Brain pericyte (primary cell): ENCODE measurements around the gene HIVEP3.

Source experiments
- DNase-seq: peaks from one replicate; pipeline ENCODE4 v3.0.0-alpha.2; 2012; ENCODE audit warnings: low read depth, low spot score

Gene HIVEP3

DNA sequence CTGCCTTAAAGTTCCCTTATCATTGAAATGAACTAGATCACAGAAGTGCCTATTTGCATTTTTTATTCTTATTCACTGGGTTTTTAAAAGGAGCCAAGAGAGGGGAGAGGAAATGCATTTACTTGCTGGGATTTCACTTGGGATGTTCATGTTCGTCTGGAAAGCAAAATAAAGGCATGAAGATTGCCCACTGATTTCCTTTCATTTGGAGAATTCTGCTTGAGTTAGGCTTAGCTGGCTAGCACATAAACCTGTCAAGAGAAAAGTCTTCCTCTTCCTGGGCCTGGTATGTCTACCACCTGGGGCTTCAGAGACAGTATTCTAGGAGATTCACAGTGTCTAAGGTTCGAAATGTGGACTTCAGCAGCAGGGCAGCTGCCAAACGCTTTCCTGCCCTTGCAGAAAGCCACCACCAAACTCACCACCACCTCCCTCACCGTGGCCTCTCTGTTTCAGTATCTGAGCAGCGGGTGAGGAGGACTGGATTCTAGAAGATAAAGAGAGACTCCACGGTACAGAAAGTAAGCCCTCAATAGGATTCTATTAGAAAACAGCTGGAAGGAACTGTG, 44.5 kb downstream of the HIVEP3 start:
- no peak for DNase-seq

DNA sequence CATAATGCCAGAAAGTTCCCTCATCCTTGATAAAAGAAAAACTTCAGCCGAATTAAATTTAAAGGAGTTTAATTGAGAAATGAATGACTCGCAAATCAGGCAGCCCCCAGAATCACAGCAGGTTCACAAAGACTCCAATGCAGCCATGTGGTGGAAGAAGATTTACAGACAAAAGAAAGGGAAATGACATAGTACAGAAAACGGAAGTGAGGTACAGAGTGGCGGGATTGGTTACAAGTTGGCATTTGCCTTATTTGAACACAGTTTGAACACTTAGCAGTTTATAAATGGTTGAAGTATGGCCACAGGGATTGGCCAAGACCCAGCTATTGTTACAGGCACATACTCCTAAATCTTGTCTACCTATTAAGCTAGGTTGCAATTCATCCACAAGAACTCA, 46.6 kb downstream of the HIVEP3 start:
- DNase-seq, result no peak

DNA sequence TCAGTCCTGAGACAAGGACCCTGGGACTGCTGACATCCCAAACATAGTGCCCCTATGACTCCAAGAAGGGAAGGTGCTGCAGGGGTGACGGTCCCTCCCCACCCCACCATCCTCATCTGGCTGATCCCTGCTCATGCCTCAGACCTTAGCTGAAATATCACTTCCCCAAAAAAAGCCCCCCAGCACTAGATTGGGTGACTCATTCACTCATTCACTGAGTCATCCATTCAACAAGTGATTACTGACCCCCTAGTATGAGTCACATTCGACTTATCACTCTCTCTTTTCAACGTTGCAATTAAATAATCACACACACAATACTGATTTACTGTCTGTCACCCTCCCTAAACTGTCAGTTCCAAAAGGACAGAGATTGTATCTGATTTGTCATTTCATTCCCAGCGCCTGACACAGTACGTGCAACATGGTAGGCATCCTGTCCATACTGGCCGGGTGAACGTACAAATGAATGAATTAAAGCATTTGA, 48.6 kb downstream of the HIVEP3 start:
- DNase-seq, result no peak

DNA sequence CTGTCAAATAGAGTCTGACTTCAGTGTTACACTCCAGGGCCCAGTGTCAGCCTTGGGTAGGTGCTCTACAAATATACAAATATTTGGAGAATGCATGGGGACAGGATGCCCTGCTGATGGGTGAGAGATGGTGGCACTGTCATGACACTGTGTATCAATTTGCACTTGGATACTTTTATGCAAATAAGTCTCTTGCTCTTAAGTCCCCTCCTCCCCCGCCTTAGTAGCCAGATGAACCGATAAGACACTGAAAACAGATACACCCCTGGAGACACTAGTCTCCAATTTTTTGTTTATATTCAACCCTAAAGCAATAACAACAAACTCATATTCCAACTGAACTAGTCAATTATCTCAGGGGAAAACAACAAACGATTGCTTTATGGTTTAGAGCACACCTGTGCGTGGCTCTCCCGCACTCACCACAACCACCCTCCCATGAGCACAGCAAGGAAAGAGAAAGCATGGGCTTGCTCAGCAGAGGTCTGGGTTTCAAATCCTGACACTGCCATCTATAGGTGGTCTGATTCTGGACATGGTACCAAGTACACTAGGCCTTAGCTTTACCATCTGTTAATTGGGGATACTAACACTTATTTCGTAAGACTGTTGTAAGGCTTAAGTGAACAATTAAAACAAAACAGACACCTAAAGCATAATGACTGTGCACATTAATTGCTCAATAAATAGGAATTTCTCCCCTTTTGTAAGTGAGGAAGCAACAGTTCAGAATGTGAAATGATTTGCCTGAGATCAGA, 50.3 kb downstream of the HIVEP3 start:
- no peak for DNase-seq

DNA sequence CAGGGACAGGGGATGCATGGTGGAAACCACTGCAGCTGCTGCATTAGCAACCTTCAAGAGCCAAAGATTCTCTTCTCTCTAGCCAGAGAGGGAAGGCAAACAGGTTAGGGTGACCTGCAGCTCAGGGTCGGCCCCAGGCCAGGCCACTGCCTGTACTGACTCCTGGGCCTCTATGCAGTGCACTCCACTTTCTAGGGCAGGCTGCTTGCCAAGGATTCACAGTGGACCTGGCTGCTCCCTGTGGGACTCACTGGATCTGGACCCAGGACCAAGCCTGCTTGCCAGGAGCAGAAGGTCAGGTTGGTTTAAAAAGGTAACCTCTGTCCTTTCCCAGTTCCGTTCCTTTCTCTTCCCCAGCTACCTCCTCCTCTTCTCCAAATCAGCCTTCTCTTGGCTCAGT, 52.4 kb downstream of the HIVEP3 start:
- no peak for DNase-seq

DNA sequence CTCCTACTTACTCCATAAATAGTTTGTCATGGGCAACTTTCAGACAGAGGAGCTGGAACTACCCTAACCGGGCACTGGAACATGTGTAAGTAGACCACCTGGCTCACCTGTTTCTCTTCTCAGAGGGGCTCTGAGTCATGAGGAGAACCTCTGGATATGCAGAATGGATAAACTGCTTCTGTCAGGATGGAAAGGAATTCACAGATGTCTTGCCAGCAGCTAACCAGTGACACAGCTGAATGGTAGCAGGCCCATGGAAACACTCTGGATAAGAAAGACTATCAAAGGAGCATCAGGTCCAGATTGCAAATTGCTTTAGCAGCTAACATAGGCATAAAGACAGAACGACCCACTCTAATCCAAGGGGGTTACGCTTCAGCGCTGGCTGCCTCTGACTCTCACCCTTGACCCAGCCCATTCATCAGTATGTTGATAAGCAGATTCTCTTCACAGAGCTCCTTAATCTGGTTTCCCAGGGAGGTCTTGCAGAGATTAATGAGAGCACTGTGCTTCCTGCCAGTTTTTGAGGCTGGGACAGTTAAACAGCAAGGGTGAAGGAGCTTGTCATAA, 54.2 kb downstream of the HIVEP3 start:
- no peak for DNase-seq

DNA sequence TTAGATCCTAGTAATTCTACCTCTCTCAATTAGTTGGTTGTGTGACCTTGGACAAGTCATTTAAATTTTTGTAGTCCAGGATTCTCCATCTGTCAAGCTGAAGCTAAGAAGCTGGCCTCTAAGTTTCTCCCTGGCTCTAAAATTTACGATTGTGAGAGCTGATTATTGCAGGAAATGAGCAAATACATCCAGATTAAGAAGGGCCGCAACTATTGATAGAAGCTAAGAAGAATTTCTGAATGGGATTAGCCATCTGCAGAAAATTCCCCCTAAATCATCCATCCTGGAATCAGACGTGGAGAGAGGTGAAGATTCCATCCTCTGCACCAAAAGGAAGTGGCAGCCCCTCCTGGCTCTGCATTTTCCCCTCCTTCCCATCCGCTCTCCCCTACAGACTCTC, 55.0 kb downstream of the HIVEP3 start:
- no peak for DNase-seq

DNA sequence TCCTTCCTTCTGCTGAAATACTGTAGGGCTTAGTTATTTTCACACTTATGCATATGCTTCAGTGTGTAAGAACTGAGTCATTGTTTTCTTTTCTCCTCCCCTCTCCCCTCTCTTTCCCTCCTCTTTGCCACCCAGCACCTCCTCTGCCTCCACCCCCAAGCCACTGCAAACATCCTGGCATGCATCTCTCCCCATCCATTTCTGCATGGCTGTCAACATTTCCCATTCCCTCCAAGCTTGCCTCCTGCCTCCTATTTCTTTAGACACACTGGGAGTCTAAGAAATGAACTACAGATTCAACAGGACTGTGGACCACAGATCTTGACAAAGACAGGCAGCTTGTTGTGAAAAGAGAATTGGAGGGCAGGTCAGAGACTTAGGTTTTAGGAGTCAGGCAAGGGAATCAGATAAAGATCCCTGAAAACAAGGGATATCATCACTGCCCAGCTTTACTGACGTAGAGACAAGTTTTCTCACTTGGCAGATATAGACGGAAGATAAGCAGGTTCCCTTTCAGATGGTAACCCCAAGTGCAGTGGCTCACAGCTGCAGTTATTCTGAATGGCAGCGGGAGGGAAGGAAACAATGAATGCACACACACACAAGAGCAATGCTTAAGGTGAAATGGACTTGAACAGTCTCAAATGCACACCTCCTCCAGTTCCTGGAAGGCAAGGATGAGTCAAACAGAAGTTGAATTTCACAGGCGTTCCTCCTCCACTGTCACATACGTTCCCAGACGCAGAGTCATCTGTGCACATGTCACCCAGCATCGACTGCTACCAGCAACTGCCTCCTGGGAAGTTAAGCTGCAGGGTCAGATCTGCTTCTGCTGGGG, 56.1 kb downstream of the HIVEP3 start:
- peak; percentile 18 for DNase-seq

DNA sequence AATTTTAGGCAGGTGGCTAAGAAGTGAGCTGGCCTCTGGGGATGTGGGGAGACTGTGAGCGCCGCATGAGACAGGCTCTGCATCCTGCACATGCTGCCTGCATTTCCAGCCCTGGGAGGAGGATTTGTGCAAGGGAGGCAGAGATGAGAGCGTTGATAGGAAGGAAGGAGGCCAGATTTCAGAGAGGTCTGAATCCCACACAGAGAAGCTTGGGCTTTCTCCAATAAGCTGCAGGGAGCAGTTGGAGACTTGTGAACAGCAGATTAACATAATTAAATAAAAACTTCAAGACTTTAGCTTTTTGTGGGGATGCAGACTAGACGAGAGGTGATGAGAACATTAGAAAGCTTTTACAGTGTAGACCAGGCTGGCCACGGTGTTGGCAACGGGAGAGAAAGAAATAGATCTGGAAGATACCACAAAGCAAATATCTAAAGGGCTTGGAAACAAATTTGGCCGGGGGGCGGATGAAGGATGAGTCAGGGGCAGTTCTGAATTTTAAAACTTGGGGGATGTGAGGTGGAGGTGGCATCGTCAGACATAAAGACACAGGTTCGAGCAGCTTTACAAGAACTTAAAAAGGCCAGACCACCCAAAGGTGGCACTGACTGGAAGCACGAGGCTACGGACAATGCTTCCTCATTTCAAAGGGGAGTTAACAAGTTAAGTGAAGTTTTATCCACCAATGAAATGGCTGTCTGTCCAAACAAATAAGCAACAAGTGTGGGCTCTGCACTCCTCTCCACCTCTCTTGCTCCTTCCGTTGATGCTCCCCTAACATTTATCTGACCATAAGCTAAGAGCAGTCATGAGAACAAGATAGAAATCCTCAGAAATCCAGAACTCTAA, 57.0 kb downstream of the HIVEP3 start:
- no peak for DNase-seq

DNA sequence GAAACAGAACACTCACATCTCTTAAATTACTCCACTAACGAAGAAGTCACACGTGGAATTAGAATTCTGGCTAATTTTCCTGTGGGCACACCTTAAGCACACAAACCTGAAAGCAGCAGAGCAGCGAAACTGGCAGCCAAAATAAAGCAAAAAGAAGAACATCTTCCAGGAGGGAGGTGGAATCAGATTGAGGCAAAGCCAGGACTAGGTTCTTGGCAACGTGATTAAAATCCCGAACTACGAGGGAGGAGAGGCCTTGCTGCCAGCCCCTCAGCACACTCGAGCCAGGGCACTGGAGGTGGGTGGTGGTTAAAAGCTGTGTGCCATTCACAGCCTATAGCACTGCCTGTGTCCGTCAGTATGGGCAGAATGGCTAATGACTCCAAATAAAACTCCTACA, 58.0 kb downstream of the HIVEP3 start:
- no peak for DNase-seq

DNA sequence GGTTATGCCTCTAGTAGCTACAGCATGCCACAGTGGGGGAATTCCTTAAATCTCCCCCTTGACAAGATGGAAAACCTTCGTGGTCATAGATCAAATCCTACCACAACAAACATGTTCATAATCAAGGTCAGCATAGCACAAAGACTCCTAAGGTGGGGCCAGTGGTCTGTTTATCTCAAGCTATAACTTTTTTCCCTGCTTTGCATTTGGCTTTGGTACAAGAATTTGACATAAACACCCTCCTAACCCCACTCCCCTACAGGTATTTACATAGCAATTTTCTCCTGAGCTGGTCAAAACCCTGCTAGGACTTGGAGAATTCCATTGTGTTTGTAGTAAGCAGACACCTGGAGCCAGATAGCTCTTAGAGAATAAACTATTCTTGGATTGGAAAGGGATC, 58.5 kb downstream of the HIVEP3 start:
- DNase-seq, result no peak

DNA sequence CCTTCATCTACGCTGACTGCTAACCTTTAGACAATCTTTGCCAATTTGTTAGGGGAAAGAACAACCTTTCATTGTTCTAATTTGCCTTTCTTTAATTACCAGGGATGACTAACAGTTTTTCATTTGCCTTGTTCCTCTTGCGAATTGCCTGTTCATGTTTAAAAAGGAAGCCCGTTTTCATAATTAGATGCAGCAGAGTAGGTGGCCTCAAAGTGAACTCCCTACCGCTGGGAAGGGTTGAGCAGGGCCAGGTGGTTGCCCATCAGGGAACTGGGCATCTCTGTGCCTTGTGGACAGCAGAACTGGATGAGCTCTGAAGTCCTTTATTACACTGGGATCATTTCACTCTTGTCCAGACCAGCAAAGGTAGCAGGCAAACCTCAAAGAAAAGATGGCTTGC, 59.0 kb downstream of the HIVEP3 start:
- DNase-seq, result no peak

DNA sequence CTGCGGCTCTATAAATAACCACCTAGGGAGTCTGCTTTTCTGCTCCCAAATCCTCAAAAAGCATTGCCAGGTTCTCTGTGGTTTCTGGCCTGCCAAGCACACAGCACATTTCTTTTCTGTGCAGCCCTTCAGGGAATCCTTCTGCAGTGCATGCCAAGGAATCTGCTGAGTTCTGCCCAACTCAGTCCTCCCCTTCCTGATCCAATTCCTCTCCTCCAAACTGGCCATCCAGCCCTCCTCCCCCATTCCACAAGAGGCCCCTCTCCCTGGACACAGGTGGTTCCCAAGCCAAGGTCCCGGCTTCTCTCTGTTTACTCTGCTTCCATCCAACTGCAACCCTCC, 61.8 kb downstream of the HIVEP3 start:
- DNase-seq, result peak; percentile 71

DNA sequence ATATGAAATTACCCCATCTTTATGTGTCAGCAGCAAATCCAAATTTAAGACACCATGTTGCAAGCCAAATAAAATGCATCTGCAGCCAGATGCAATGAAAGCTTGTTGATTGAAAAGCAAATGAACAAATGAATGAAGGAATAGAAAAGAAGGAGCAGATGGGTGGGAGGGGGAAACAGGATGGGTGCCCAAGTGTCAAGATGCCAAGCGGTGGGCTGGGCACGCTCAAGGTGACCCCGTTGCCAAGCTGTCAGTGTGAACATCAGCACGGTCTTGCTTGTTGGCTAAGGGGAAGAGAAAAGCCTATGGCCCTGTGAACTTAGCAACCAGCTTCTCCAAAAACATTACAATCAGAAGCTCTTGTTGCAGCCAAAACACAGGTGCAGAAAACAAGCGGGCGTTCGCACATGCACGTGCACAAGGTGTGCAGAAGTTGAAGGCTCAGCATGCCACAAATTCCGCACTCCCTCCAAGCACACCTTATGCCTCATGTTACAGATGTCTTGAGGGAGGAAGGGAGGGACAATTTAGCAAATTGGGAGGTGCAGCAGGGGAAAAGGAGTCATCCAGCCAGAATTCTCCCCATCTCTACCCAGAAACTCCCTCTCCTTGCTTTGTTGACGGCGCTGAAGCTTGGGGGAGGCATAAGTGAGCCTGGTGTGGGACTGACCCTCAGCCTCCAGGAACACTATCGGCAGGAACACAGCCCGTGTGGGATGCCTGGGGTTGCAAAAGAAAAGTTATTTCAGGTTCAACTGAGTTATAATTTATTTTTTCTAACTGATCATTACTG, 62.4 kb downstream of the HIVEP3 start:
- no peak for DNase-seq

DNA sequence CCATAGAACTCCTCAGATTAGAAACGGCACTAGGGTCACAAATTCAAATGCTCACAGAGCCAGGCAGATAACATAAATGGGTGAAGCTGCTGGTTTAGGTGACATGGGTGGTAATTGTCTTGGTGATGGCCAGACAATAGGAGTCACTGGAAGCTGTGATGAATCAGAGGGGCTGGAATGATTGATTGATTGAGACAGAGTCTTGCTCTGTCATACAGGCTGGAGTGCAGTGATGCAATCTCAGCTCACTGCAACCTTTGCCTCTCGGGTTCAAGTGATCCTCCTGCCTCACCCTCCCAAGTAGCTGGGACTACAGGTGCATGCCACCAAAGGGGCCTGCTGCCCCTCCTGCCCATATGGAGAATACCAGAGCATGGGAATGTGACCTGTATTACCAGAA, 63.0 kb downstream of the HIVEP3 start:
- no peak for DNase-seq

DNA sequence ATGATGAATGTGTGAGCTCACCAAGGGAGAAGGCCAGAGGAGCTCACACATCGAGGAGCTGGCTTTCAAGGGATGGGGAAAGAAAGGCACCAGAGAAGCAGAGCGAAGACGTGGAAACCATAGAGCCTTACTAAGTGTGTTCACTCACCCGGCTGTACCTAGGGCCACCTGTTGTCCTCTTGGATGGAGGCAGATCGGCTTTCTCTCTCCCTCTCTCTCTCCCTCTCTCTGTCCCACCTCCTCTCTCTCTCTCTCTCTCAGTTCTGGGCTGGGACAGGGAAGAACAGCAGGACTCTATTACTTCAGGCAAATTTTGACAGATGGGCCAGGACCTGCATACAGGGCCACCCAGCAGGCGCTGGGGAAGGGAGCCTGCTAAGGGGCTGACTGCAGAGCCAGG, 64.8 kb downstream of the HIVEP3 start:
- DNase-seq, result no peak

DNA sequence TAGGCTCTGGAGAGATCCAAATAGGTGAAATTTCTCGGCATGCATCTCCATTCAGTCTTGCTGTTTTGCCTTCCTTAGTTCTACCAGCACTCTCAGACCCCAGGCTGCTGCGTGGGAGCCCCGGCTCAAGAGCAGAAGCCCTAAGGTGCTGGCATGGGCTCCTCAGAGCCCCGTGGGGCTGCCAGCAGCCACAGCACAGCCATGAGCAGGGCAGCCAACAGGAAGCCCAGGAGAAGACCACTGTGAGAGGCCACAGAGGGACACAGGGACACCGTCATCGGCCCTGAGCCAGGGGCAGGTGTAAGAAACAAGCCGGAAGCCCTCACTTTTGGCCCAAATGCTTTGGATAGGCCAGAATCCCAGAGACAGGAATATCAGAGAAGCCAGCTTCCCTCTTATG, 66.6 kb downstream of the HIVEP3 start:
- no peak for DNase-seq

DNA sequence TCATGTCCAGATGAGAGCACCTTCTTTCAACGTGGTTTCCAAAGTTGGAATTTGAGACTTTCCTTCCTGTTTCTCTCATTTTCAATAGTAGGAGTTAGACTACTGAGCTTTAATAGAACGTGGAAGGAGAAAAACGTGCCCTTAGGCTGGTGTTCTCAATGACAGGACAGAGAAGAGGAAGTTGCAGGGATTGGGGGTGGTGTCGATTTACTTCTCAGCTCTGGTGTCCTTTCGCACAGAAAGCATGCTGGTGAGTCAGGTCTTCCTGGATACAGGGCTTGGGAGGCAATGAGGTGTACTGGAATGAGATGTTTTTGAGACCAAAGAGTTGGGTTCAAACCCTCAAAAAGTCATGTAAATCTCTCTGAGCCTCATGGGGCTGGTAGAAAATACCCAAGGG, 67.1 kb downstream of the HIVEP3 start:
- DNase-seq, result no peak

DNA sequence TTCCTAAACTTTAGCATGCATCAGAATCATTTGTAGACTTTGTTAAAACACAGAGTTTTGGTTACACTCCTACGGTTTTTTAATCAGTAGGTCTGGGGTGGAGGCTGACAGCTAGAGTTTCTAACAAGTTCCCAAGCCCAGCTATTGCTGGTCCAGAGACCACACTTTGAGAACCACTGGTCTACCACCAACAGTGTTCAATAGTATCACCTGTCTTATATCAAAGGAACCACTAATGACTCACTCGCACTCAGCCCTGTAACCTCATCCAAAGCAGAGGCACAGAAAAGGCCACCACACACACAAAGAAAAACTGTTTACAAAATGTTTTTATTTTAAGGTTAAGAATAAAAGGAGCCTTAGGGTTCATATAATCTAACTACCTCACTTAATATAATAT, 68.7 kb downstream of the HIVEP3 start:
- DNase-seq, result no peak

DNA sequence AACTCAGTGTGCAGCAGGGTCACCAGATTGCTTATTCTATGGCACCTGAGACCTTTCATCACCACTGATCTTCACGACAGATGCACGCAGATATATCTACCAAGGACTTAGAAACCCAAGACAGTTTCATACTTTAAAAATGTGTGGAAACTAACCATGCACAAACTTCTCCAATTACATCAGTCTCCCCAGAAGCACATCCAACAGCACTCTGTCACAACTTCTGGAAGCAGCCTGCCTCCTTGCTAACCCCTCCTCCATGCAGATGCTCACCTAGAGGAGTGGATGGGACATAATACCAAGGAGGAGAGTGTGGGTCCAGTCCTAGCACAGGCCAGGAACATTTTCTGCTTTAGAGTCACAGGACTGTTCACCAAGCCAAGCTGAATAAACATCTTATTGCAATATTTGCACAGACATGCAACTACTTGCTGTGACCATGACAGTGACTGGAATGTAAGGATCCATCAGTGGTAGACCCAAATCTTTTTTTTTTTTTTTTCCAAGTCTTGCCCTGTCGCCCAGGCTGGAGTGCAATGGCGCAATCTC, 69.4 kb downstream of the HIVEP3 start:
- DNase-seq, result no peak
